WTC11 (cell line): ENCODE results near the gene ENPP7. TPM values are rescaled to one million over a fixed set of nuclear protein-coding genes. Genes with fewer than 3 reads are reported as not detected.

Source experiments
- ATAC-seq: fragments of 200-7000 bp; cut with Tn5 transposase; 2 replicates; pipeline ENCODE4 v1.10.0; 2021; ENCODE audit warnings: mild to moderate bottlenecking, moderate library complexity
- CTCF ChIA-PET: fragments of 300-600 bp; sonication (Branson Sonifier 250); formaldehyde crosslinking; loops from one replicate; lab custom pipeline; 2021; ENCODE audit warnings: antibody characterized with exemption; lab: Charles Lee
- POLR2A ChIA-PET: fragments of 350-600 bp; sonication (Branson Sonifier 250); formaldehyde crosslinking; loops from one replicate; lab custom pipeline; 2021; ENCODE audit warnings: antibody characterized with exemption; lab: Charles Lee
- DNase-seq: peaks from one replicate; pipeline ENCODE4 v3.0.0; 2021; ENCODE audit warnings: low spot score
- H3K27ac Mint-ChIP-seq: 2 replicates; pipeline ENCODE4 v1.8.0; 2021; ENCODE audit warnings: mixed read lengths
- H3K27me3 Mint-ChIP-seq: 2 replicates; pipeline ENCODE4 v1.8.0; 2021; ENCODE audit warnings: low read depth, mild to moderate bottlenecking, moderate library complexity, mixed read lengths
- H3K36me3 Mint-ChIP-seq: 2 replicates; pipeline ENCODE4 v1.8.0; 2021; ENCODE audit warnings: mixed read lengths
- H3K4me1 Mint-ChIP-seq: 2 replicates; pipeline ENCODE4 v1.8.0; 2022; ENCODE audit warnings: mixed read lengths
- H3K4me3 Mint-ChIP-seq: 2 replicates; pipeline ENCODE4 v1.8.0; 2021; ENCODE audit warnings: mild to moderate bottlenecking, moderate library complexity, mixed read lengths
- H3K9me3 Mint-ChIP-seq: 2 replicates; pipeline ENCODE4 v1.8.0; 2021; ENCODE audit warnings: mixed read lengths
- ATF2 ChIP-seq: sonication (generic); formaldehyde crosslinking; IDR thresholded peaks from 2 replicates; pipeline ENCODE4 v1.8.1; 2022; ENCODE audit warnings: low read depth, missing genetic modification reagents, borderline replicate concordance
- ATF6 ChIP-seq: sonication (generic); formaldehyde crosslinking; IDR thresholded peaks from 2 replicates; pipeline ENCODE4 v1.8.1; 2023; ENCODE audit warnings: mild to moderate bottlenecking, missing genetic modification reagents
- E2F5 ChIP-seq: sonication (generic); formaldehyde crosslinking; IDR thresholded peaks from 2 replicates; pipeline ENCODE4 v1.8.1; 2022; ENCODE audit warnings: mild to moderate bottlenecking, moderate library complexity, missing genetic modification reagents
- ESRRA ChIP-seq: sonication (generic); formaldehyde crosslinking; IDR thresholded peaks from 2 replicates; pipeline ENCODE4 v1.8.1; 2022; ENCODE audit warnings: mild to moderate bottlenecking, missing genetic modification reagents, borderline replicate concordance
- HMGA2 ChIP-seq: fragments of 250-450 bp; sonication (Bioruptor Pico); IDR thresholded peaks from 2 replicates; pipeline ENCODE4 v1.4.0; 2021; ENCODE audit warnings: mild to moderate bottlenecking, moderate library complexity
- HMGXB4 ChIP-seq: sonication (generic); formaldehyde crosslinking; IDR thresholded peaks from 2 replicates; pipeline ENCODE4 v1.8.1; 2023; ENCODE audit warnings: mild to moderate bottlenecking, moderate library complexity, missing genetic modification reagents
- KAT7 ChIP-seq: sonication (generic); formaldehyde crosslinking; IDR thresholded peaks from 2 replicates; pipeline ENCODE4 v1.8.1; 2023; ENCODE audit warnings: missing genetic modification reagents, mild to moderate bottlenecking, borderline replicate concordance
- MAX ChIP-seq: sonication (generic); formaldehyde crosslinking; IDR thresholded peaks from 2 replicates; pipeline ENCODE4 v1.8.0; 2022; ENCODE audit warnings: mild to moderate bottlenecking, missing genetic modification reagents
- MLX ChIP-seq: sonication (generic); formaldehyde crosslinking; IDR thresholded peaks from 2 replicates; pipeline ENCODE4 v1.8.1; 2023; ENCODE audit warnings: mild to moderate bottlenecking, missing genetic modification reagents, moderate library complexity
- MYBL2 ChIP-seq: sonication (generic); formaldehyde crosslinking; IDR thresholded peaks from 2 replicates; pipeline ENCODE4 v1.8.1; 2023; ENCODE audit warnings: mild to moderate bottlenecking, moderate library complexity, missing genetic modification reagents
- NFE2L1 ChIP-seq: sonication (generic); formaldehyde crosslinking; IDR thresholded peaks from 2 replicates; pipeline ENCODE4 v1.8.1; 2023; ENCODE audit warnings: missing genetic modification reagents
- NR2C2 ChIP-seq: sonication (generic); formaldehyde crosslinking; IDR thresholded peaks from 2 replicates; pipeline ENCODE4 v1.8.0; 2022; ENCODE audit warnings: mild to moderate bottlenecking, missing genetic modification reagents
- STAT6 ChIP-seq: sonication (generic); formaldehyde crosslinking; conservative IDR thresholded peaks from 2 replicates; pipeline ENCODE4 v1.8.1; 2023; ENCODE audit warnings: mild to moderate bottlenecking, low read depth, missing genetic modification reagents, moderate library complexity
- TCF7 ChIP-seq: sonication (generic); formaldehyde crosslinking; IDR thresholded peaks from 2 replicates; pipeline ENCODE4 v1.8.0; 2022; ENCODE audit warnings: mild to moderate bottlenecking, low read depth, missing genetic modification reagents, moderate library complexity
- ZNF138 ChIP-seq: sonication (generic); formaldehyde crosslinking; conservative IDR thresholded peaks from 2 replicates; pipeline ENCODE4 v1.8.1; 2022; ENCODE audit warnings: mild to moderate bottlenecking, moderate library complexity, missing genetic modification reagents
- ZNF232 ChIP-seq: sonication (generic); formaldehyde crosslinking; IDR thresholded peaks from 2 replicates; pipeline ENCODE4 v1.8.0; 2022; ENCODE audit warnings: mild to moderate bottlenecking, missing genetic modification reagents
- ZNF281 ChIP-seq: sonication (generic); formaldehyde crosslinking; IDR thresholded peaks from 2 replicates; pipeline ENCODE4 v1.8.0; 2023; ENCODE audit warnings: mild to moderate bottlenecking, missing genetic modification reagents
- ZNF423 ChIP-seq: fragments of 250-450 bp; sonication (Bioruptor Pico); IDR thresholded peaks from 2 replicates; pipeline ENCODE4 v2.1.2; 2022; ENCODE audit warnings: mild to moderate bottlenecking, moderate library complexity
- ZNF671 ChIP-seq: fragments of 250-450 bp; sonication (Bioruptor Pico); IDR thresholded peaks from 2 replicates; pipeline ENCODE4 v1.8.0; 2021; ENCODE audit warnings: mild to moderate bottlenecking
- total RNA-seq: library from RNA; stranded (reverse); gene quantifications from 3 replicates; pipeline ENCODE4 v1.2.3, GENCODE V29; 2021

The ENPP7 gene
- total RNA-seq, 1 experiment from 2014 or later = not detected

- Mint-ChIP-seq H3K4me1 (peaks cover 39% of the 10 kb centered on the region), H3K36me3 (peaks cover 31% of the 10 kb centered on the region), H3K9me3 (no peaks in the 10 kb centered on the region), H3K4me3 (no peak overlapping the region), H3K27ac (no peak overlapping the region), H3K27me3 (peaks cover 47% of the 10 kb centered on the region)
- TF ChIP-seq E2F5 (CRISPR knock-in tag) = no peak
- TF ChIP-seq MLX (CRISPR knock-in tag) = no peak
- no peak for TF ChIP-seq NFE2L1 (CRISPR knock-in tag)
- no peak for TF ChIP-seq TCF7 (CRISPR knock-in tag)
- TF ChIP-seq ESRRA (CRISPR knock-in tag) = no peak
- no peak for TF ChIP-seq ZNF138 (CRISPR knock-in tag)
- no peak for TF ChIP-seq ATF6 (CRISPR knock-in tag)
- TF ChIP-seq NR2C2 (CRISPR knock-in tag) = no peak
- TF ChIP-seq ZNF232 (CRISPR knock-in tag) = no peak
- TF ChIP-seq ZNF671 = no peak
- POLR2A ChIA-PET = interaction anchor here (1.2 to 1.8 kb wide), 3 partner anchors 8 to 40 kb away, joined by 3 to 9 read pairs (median 5); partner anchors contain the start of gene CBX8
- no peak for DNase-seq
- ATAC-seq = no peak
- CTCF ChIA-PET = interaction anchor here (1.2 to 2.8 kb wide), 7 partner anchors 10 to 64 kb away, joined by 3 to 24 read pairs (median 7); partner anchors contain the start of gene CBX8
Measured at GRCh38 chr17:79785900-79786810, 55.4 kb downstream of the ENPP7 start.

GRCh38 chr17:79786930-79787643 is 56.3 kb downstream of the ENPP7 start:
- ATAC-seq (no peak), DNase-seq (no peak)
- Mint-ChIP-seq H3K27me3 (peaks cover 56% of the 10 kb centered on the region), H3K4me3 (no peak overlapping the region), H3K36me3 (peaks cover 24% of the 10 kb centered on the region), H3K4me1 (peaks cover 35% of the 10 kb centered on the region), H3K9me3 (no peaks in the 10 kb centered on the region), H3K27ac (0 out of 2 replicates have a peak overlapping the region, but pooled peaks have one; percentile 1)
- POLR2A ChIA-PET = interaction anchor here (1.2 to 1.8 kb wide), 3 partner anchors 9 to 41 kb away, joined by 3 to 9 read pairs (median 5); partner anchors contain the start of gene CBX8
- CTCF ChIA-PET = interaction anchor here (0.6 to 2.8 kb wide), 12 partner anchors 8 to 65 kb away, joined by 3 to 24 read pairs (median 4); partner anchors contain the start of gene CBX8
- TF ChIP-seq HMGA2 (CRISPR knock-in tag) (no peak), STAT6 (CRISPR knock-in tag) (no peak), KAT7 (CRISPR knock-in tag) (no peak), ATF2 (CRISPR knock-in tag) (no peak), MYBL2 (CRISPR knock-in tag) (no peak), HMGXB4 (CRISPR knock-in tag) (no peak), ZNF423 (CRISPR knock-in tag) (no peak), NR2C2 (CRISPR knock-in tag) (no peak), MAX (CRISPR knock-in tag) (no peak), ZNF281 (CRISPR knock-in tag) (no peak)
